GM12875 (cell line): Measurements from ENCODE around the gene TUBA1B.

Source experiments
- H3K4me3 ChIP-seq: one replicate; pipeline ENCODE4 v1.5.1; 2011; ENCODE audit warnings: low read depth, low read length, control low read depth
- TF ChIP-seq, protein P1 (sequence below): IDR thresholded peaks from 2 replicates; pipeline ENCODE4 v1.5.1; 2011; ENCODE audit warnings: low read depth, mild to moderate bottlenecking, control low read depth, inconsistent platforms, low read length, moderate library complexity, borderline replicate concordance; ENCODE audit not compliant: insufficient read depth

TUBA1B gene

DNA sequence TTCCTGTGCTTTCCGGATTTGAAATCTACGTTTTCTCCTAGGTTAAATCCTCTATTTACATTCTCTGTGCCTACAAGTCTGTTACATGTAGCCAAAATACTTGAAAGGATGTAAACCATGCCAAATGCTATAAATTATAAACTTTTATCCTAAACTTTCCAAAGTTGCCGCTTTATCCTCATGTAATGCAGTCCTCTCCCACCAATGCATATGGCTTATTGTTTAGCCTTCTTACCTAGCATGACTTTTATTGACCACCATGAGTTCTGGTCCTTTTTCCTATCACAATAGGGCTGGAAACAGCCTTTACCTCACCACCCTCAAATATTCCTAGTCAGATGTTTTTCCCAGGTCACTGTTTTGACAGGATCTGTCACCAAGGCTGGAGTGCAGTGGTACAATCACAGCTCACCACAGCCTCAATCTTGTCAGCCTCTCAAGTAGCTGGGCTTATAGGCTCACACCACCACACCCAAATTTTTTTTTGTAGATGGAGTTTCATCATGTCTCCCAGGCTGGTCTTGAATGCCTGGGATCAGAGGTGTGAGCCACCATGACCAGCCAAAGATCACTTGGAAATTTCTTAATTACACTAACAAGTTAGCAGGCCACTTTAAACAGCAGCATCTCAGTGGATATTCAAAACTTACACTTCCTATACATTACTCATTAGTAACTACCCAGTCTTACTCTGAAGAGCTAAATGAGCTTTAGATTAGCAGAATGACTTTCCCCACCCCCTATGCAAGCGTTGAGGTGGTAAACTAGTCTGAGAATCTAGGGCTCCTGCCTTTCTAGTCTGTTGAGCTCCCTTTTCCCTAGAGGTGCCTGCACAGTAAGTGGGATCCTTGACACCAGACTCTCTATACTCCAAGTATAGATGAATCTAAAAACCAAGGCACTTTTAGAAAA, 4.1 kb downstream of the TUBA1B start:
- TF ChIP-seq, protein P1, sequence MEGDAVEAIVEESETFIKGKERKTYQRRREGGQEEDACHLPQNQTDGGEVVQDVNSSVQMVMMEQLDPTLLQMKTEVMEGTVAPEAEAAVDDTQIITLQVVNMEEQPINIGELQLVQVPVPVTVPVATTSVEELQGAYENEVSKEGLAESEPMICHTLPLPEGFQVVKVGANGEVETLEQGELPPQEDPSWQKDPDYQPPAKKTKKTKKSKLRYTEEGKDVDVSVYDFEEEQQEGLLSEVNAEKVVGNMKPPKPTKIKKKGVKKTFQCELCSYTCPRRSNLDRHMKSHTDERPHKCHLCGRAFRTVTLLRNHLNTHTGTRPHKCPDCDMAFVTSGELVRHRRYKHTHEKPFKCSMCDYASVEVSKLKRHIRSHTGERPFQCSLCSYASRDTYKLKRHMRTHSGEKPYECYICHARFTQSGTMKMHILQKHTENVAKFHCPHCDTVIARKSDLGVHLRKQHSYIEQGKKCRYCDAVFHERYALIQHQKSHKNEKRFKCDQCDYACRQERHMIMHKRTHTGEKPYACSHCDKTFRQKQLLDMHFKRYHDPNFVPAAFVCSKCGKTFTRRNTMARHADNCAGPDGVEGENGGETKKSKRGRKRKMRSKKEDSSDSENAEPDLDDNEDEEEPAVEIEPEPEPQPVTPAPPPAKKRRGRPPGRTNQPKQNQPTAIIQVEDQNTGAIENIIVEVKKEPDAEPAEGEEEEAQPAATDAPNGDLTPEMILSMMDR, result no peak
- H3K4me3 ChIP-seq, result no peak overlapping the region

DNA sequence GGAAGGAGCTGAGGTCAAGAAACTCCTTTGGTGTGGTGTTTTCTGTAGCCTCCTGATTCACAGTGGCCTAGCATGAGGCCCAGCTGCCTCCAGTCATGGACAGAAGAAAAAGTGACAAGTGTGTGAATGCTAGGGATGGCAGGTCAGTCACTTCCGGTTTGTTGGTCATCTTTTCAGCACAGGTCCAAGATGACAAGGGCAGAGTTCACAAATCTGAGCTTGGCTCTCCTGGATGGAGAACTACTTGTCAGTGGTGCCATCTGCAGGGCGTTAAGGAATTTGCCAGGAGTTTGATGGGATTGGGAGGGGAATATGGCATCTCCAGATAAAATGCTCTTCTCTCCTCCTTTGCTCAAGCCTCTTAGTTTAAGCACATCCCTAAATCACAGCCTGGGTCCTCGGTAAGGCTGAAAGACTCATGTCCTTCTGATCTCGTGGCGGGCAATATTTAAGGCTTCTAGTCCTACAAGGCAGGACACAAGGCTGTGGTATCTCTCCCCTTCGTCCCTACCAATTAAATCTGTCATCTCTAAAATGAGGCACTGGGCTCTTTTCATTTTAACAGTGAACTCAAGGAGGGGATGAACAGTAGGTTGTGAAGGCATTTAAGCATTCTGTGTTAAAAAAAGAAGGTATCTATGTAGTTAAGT, 10.0 kb downstream of the TUBA1B start:
- no peak overlapping the region for H3K4me3 ChIP-seq
- TF ChIP-seq, protein P1, result peak; percentile 28; the same call in 1 of the 2 replicates

DNA sequence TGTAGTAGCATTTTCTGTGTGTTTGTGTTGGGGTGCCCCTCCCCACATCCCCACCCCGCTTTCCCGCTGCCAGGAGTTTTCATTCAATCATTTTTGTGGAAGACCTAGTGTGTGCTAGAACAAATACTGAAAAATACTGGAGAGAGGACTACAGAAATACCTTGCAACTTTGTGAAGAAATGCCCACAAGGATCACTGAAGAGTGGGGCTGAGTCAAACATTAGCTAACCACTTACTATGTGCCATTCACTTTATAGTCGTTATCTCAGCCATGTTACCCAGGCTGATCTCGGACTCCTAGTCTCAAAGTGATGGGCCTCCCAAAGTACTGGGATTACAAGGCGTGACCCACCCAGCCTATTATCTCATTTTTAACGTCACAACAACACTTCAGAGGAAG, 20.0 kb downstream of the TUBA1B start:
- H3K4me3 ChIP-seq, result peak overlapping the region; percentile 29
- TF ChIP-seq, protein P1, result no peak

DNA sequence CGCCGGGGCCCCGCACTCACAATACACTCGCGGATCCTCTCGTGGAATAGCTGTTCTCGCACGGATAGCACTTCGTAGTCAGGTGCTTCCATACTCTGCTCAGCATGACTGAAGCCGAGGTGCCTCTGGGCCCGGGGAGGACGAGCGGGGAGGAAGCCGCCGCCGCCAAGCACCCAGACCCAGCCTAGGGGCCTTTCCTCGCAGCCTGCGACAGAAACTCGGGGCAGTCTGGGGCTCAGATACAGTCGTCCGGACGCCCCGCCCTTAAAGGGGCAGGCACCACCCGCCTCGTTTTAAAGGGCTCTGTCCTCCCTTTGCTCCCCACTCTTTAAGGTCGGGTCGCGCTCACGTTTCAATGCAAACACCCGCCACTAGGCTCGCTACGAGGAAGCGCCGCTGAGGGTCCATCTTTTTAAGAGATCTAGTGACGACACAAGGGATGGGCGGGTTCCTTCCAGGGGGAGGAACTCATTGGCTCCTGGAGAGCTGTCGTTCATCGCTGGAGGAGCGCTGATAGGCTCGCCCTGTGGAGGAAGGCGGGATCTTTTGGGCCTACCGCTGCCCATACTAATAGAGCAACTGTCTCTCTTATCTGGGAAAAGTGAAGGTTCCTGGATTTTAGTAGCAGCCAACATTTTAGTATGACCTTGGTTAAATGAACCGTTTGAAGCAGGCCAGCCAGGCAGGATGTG, 20.6 kb downstream of the TUBA1B start, which contains the start of gene LMBR1L:
Gene LMBR1L, minus strand, starts transcription at position 384 of the 692 bp plus-strand sequence. Its CDS starts 292 bp downstream, at position 92.
- TF ChIP-seq, protein P1, result peak; percentile 53
- H3K4me3 ChIP-seq, result peak within 1 kb of the TSS; percentile 85

DNA sequence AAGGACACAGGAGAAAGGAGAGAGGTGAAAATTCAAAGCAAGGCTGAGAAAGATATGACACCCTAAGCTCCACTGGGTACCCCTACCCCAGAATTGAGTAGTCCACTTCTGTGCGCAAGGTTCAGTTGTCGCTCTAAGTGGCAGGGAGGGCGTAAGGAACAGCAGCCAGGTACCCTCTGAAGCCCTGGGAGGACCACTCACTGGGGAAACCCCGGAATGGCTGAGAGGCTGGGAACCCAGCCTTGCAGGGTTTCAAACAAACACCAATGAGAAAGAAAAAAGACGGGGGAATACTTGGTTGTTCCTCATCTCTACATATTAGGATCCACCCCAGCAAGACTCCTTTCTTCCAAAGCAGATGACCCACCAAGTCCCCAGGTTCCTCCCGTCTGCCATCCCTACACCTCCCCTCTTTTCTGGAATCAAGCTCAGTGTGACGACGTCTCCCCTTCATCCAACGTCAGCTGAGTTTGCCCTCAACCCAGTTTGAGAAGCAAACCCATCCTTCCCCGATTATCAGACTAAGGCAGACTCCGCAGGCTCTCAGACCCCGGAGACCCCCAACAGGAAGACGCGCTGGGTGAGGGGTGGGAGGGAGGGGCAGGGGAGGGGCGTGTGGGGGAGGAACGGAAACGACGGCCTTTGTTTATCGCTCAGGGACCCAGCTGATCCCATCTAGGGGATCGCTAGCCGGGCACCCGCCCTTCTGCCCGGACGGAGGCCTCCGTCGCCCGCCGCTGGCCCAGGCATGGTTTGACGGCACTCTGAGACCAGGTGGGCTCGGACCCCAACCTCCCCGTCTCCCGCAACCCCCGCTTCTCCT, 21.3 kb downstream of the TUBA1B start:
- peak overlapping the region; percentile 85 for H3K4me3 ChIP-seq
- TF ChIP-seq, protein P1, result no peak

DNA sequence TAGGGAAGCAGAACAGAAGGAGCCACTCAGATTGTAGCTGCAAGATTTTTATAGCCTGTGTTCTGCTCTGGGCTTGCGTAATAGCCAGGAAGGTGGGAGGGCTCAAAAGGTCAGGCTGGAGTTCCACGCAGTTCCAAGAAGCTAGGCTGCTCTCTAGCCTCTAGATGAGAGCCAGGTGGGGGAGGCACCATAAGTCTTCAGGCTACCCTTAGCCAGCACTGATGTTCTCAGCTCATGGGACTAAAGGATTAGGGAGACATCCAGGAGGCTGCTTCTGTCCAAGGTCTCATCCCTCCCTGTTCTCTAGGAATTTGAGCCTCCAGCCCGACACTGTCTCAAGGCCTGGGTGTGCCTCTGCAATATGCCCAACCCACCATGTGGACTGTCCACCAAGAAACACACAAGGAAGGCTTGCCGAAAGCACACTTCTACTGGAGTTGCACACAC, 22.2 kb downstream of the TUBA1B start:
- TF ChIP-seq, protein P1, result no peak
- H3K4me3 ChIP-seq, result no peak overlapping the region
